Neuronal stem cell (in vitro differentiated cells): ENCODE data around the gene FNIP2.

Experiments used
- DNase-seq: peaks from one replicate; pipeline ENCODE4 v3.0.0-alpha.2; 2013; ENCODE audit warnings: low spot score
- H2AFZ ChIP-seq: one replicate; pipeline ENCODE4 v1.6.1; 2013; ENCODE audit warnings: mild to moderate bottlenecking, low read length, inconsistent platforms
- H2AK5ac ChIP-seq: 2 replicates; pipeline ENCODE4 v1.6.1; 2013; ENCODE audit warnings: low read depth, mild to moderate bottlenecking, inconsistent platforms, low read length, moderate library complexity, mixed read lengths
- H2BK120ac ChIP-seq: 2 replicates; pipeline ENCODE4 v1.6.1; 2013; ENCODE audit warnings: low read depth, mild to moderate bottlenecking, inconsistent platforms, low read length, moderate library complexity, mixed read lengths
- H2BK12ac ChIP-seq: one replicate; pipeline ENCODE4 v1.6.1; 2013; ENCODE audit warnings: low read length, inconsistent platforms
- H2BK15ac ChIP-seq: 2 replicates; pipeline ENCODE4 v1.6.1; 2013; ENCODE audit warnings: mild to moderate bottlenecking, low read length, inconsistent platforms, mixed read lengths
- H2BK5ac ChIP-seq: one replicate; pipeline ENCODE4 v1.6.1; 2013; ENCODE audit warnings: inconsistent platforms, mild to moderate bottlenecking, low read length, moderate library complexity
- H3K14ac ChIP-seq: one replicate; pipeline ENCODE4 v1.6.1; 2013; ENCODE audit warnings: low read length, inconsistent platforms
- H3K18ac ChIP-seq: 2 replicates; pipeline ENCODE4 v1.6.1; 2013; ENCODE audit warnings: low read length, inconsistent platforms
- H3K23ac ChIP-seq: 2 replicates; pipeline ENCODE4 v1.6.1; 2013; ENCODE audit warnings: low read depth, mild to moderate bottlenecking, mixed read lengths, low read length, inconsistent platforms; ENCODE audit not compliant: poor library complexity
- H3K27ac ChIP-seq: replicated peaks from 3 replicates; pipeline ENCODE4 v1.5.1; 2013; ENCODE audit warnings: low read length, inconsistent platforms
- H3K27me3 ChIP-seq, 3 experiments: 2 replicates each; pipeline ENCODE4 v1.6.1; 2013; ENCODE audit warnings: low read length in 3 of 3, mild to moderate bottlenecking in 2 of 3, inconsistent platforms in 1 of 3, low read depth in 1 of 3, mixed read lengths in 1 of 3, moderate library complexity in 1 of 3; ENCODE audit not compliant: control insufficient read depth in 3 of 3, insufficient read depth in 3 of 3
- H3K36me3 ChIP-seq, 2 donors: replicated peaks in 1 of 2; 2 replicates each; pipeline ENCODE4 v1.6.1; 2013; ENCODE audit warnings: low read length in 2 of 2; ENCODE audit not compliant: control insufficient read depth in 2 of 2, insufficient read depth in 2 of 2
- H3K4ac ChIP-seq: 2 replicates; pipeline ENCODE4 v1.6.1; 2013; ENCODE audit warnings: inconsistent platforms, mild to moderate bottlenecking, low read length, moderate library complexity
- H3K4me1 ChIP-seq, 2 donors: 1 replicate in 1 of 2; 2 replicates in 1 of 2; pipeline ENCODE4 v1.6.1; 2013; ENCODE audit warnings: low read length in 2 of 2, low read depth in 1 of 2; ENCODE audit not compliant: control insufficient read depth in 2 of 2, insufficient read depth in 1 of 2
- H3K4me2 ChIP-seq: one replicate; pipeline ENCODE4 v1.6.1; 2013; ENCODE audit warnings: mild to moderate bottlenecking, low read length, inconsistent platforms; ENCODE audit not compliant: insufficient read depth, poor library complexity, severe bottlenecking
- H3K4me3 ChIP-seq, 2 donors: 2 replicates each; pipeline ENCODE4 v1.5.1; 2013; ENCODE audit warnings: low read length in 2 of 2, mild to moderate bottlenecking in 2 of 2, inconsistent platforms in 1 of 2, moderate library complexity in 1 of 2
- H3K79me1 ChIP-seq: one replicate; pipeline ENCODE4 v1.6.1; 2013; ENCODE audit warnings: low read depth, mild to moderate bottlenecking, inconsistent platforms, low read length, moderate library complexity
- H3K9ac ChIP-seq: one replicate; pipeline ENCODE4 v1.6.1; 2013; ENCODE audit warnings: mild to moderate bottlenecking, low read depth, low read length, inconsistent platforms; ENCODE audit not compliant: poor library complexity
- H3K9me3 ChIP-seq, 2 donors: replicated peaks in 1 of 2; 2 replicates each; pipeline versions ENCODE3 to v1.6.1; 2013; ENCODE audit warnings: low read length in 2 of 2, mild to moderate bottlenecking in 2 of 2, inconsistent platforms in 1 of 2, low read depth in 1 of 2, mixed read lengths in 1 of 2, moderate library complexity in 1 of 2; ENCODE audit not compliant: control insufficient read depth in 2 of 2, insufficient read depth in 1 of 2
- H4K8ac ChIP-seq: one replicate; pipeline ENCODE4 v1.6.1; 2013; ENCODE audit warnings: low read depth, mild to moderate bottlenecking, inconsistent platforms, low read length, moderate library complexity
- H4K91ac ChIP-seq: one replicate; pipeline ENCODE4 v1.6.1; 2013; ENCODE audit warnings: low read length, low read depth, mild to moderate bottlenecking, inconsistent platforms; ENCODE audit not compliant: poor library complexity
- WGBS, 2 donors: extraction: QIAGEN DNeasy Blood & Tissue Kit; methylation state at CpG; one replicate each; pipeline ENCODE4 v1.1.7; 2013; ENCODE audit warnings: missing lambda C conversion rate in 2 of 2, mixed read lengths in 1 of 2; ENCODE audit not compliant: insufficient read length in 2 of 2, insufficient replicate concordance in 1 of 2; ENCODE audit errors: extremely low coverage in 2 of 2; 5-methylcytosine and 5-hydroxymethylcytosine counted together

The FNIP2 gene

DNA sequence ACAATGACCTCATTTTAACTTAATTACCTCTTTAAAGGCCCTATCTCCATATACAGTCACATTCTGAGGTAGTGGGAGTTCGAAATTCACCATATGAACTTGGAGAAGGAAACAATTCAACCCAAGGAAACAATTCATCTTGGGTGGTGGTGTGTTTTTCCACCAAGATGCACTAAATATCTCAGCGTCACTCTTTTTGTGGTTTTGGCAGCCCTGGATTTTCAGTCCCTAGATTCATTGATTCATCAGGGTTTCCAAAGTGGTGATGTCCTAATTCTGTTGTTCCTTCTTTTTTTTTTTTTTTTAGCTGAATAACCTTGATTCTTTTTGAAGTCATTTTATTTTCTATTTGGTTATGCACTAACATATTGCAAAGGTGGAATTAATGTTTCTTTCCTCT lies 171.4 kb downstream of the FNIP2 start:
- Histone ChIP-seq H3K27ac (no peak overlapping the region), H2BK120ac (no peak overlapping the region), H3K9me3 (no peaks in the 10 kb centered on the region), H3K14ac (no peak overlapping the region), H4K8ac (no peak overlapping the region), H3K4me1 (peaks cover 0 to under 1% of the 10 kb centered on the region in 2 donors), H4K91ac (no peak overlapping the region), H3K4me3 (no peak overlapping the region), H3K18ac (no peak overlapping the region), H3K79me1 (no peaks in the 10 kb centered on the region), H2AFZ (no peak overlapping the region), H2AK5ac (no peak overlapping the region), H3K4me2 (no peak overlapping the region), H2BK15ac (no peak overlapping the region), H3K27me3 (no peaks in the 10 kb centered on the region), H3K4ac (no peak overlapping the region), H2BK12ac (no peak overlapping the region), H2BK5ac (no peak overlapping the region), H3K36me3 (no peaks in the 10 kb centered on the region), H3K9ac (no peak overlapping the region), H3K23ac (no peak overlapping the region)
- no peak for DNase-seq
- no CpG with 5 or more reads among the region's 2 CpGs for WGBS, 2 donors

DNA sequence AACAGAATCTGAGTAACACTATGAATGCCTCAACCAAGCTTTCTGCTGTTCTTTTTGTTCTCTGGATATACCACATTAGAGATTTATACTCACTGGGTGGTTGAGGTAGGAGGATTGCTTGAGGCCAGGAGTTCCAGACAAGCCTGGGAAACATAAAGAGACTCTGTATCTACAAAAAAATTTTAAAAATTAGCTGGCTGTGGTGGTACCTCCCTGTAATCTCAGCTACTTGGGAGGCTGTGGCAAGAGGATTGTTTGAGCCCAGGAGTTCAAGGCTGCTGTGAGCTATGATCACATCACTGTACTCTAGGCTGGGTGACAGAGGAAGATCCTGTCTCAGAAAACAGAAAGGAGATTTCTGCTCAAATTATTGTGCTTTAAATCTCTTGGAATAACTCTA lies 172.5 kb downstream of the FNIP2 start:
- Histone ChIP-seq H2AFZ (no peak overlapping the region), H3K27ac (no peak overlapping the region), H2BK12ac (no peak overlapping the region), H3K4ac (no peak overlapping the region), H2BK5ac (no peak overlapping the region), H3K9ac (no peak overlapping the region), H3K18ac (no peak overlapping the region), H4K8ac (no peak overlapping the region), H3K4me3 (no peak overlapping the region), H3K79me1 (no peaks in the 10 kb centered on the region), H4K91ac (no peak overlapping the region), H2BK15ac (no peak overlapping the region), H3K36me3 (no peaks in the 10 kb centered on the region), H2BK120ac (no peak overlapping the region), H2AK5ac (no peak overlapping the region), H3K14ac (no peak overlapping the region), H3K4me1 (no peaks in the 10 kb centered on the region), H3K4me2 (no peak overlapping the region), H3K27me3 (no peaks in the 10 kb centered on the region), H3K23ac (no peak overlapping the region), H3K9me3 (no peaks in the 10 kb centered on the region)
- no peak for DNase-seq

DNA sequence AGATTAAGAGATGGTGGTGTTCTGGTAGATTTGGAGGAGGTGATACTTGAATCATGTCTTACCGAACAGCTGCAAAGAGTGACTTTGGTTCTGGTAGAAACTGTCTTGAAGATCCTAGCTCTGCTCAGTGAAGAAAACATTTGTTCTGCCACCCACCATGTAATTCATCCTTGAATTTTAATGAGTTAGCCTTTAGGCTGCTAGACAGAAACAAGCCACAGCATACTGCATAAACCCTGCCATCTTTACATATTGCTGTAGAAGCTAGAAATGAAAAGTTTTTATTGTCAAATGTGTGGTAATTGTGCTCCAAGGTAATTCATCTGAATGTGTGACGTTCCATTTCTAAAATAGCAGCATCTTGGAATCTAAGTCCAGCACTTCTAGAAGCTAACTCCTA lies 173.1 kb downstream of the FNIP2 start:
- H4K91ac ChIP-seq = no peak overlapping the region
- no peak overlapping the region for H3K9ac ChIP-seq
- DNase-seq = no peak
- H3K9me3 ChIP-seq = no peaks in the 10 kb centered on the region
- H2AFZ ChIP-seq = no peak overlapping the region
- H2BK5ac ChIP-seq = no peak overlapping the region
- no peak overlapping the region for H3K4me2 ChIP-seq
- no peak overlapping the region for H4K8ac ChIP-seq
- no peak overlapping the region for H3K4me3 ChIP-seq
- no peak overlapping the region for H3K14ac ChIP-seq
- H3K27ac ChIP-seq = no peak overlapping the region
- H2BK120ac ChIP-seq = no peak overlapping the region
- no peak overlapping the region for H3K23ac ChIP-seq
- no peaks in the 10 kb centered on the region for H3K4me1 ChIP-seq
- H2AK5ac ChIP-seq = no peak overlapping the region
- H3K4ac ChIP-seq = no peak overlapping the region
- no peaks in the 10 kb centered on the region for H3K27me3 ChIP-seq
- no peak overlapping the region for H2BK12ac ChIP-seq
- H3K18ac ChIP-seq = no peak overlapping the region
- no peaks in the 10 kb centered on the region for H3K36me3 ChIP-seq
- H3K79me1 ChIP-seq = no peaks in the 10 kb centered on the region
- no CpG with 5 or more reads among the region's 2 CpGs for WGBS, 2 donors
- H2BK15ac ChIP-seq = no peak overlapping the region

GRCh38 chr4:158945529-158946108 lies 176.8 kb downstream of the FNIP2 start:
- Histone ChIP-seq H3K27ac (no peak overlapping the region), H3K9ac (no peak overlapping the region), H3K27me3 (no peaks in the 10 kb centered on the region), H2AFZ (no peak overlapping the region), H2BK5ac (no peak overlapping the region), H4K8ac (no peak overlapping the region), H2AK5ac (no peak overlapping the region), H3K14ac (no peak overlapping the region), H3K36me3 (no peaks in the 10 kb centered on the region), H2BK120ac (no peak overlapping the region), H2BK12ac (no peak overlapping the region), H4K91ac (no peak overlapping the region), H3K4me2 (no peak overlapping the region), H3K9me3 (peaks cover 0 to 2% of the 10 kb centered on the region in 2 donors), H3K79me1 (no peaks in the 10 kb centered on the region), H3K4me3 (no peak overlapping the region), H3K4ac (no peak overlapping the region), H3K18ac (no peak overlapping the region), H2BK15ac (no peak overlapping the region), H3K23ac (no peak overlapping the region), H3K4me1 (no peaks in the 10 kb centered on the region)
- WGBS, 2 donors = no CpG with 5 or more reads among the region's 5 CpGs
- DNase-seq = no peak
